GM12878 (cell line): ENCODE data around the gene FNDC8. TPM values are rescaled to one million over a fixed set of nuclear protein-coding genes. Genes with fewer than 3 reads are reported as not detected.

Experiments used
- ATAC-seq: fragments of 200-7000 bp; cut with Tn5 transposase; 3 replicates; pipeline ENCODE4 v1.9.1; 2020; ENCODE audit warnings: mild to moderate bottlenecking, moderate library complexity
- BruUV-seq: library from RNA; stranded (reverse); fragments of 400-500 nt; replicated peaks from 2 replicates; lab custom pipeline; 2021; lab: Mats Ljungman, UMichigan
- CTCF ChIA-PET: fragments of 300-600 bp; sonication (Branson Sonifier 250); formaldehyde crosslinking; extraction: SDS; loops from one replicate; lab custom pipeline; 2021; ENCODE audit warnings: inconsistent platforms; lab: Yijun Ruan, JAX
- POLR2A ChIA-PET: fragments of 350-600 bp; formaldehyde crosslinking; extraction: SDS; loops from one replicate; lab custom pipeline; 2021; ENCODE audit warnings: inconsistent platforms; lab: Charles Lee
- RAD21 ChIA-PET: fragments of 300-600 bp; sonication (Branson Sonifier 250); formaldehyde crosslinking; loops from one replicate; lab custom pipeline; 2023; ENCODE audit warnings: antibody characterized with exemption; ENCODE audit not compliant: unreplicated experiment; lab: Charles Lee
- SMC1A ChIA-PET: fragments of 300-600 bp; sonication (Branson Sonifier 250); formaldehyde crosslinking; loops from one replicate; lab custom pipeline; 2023; ENCODE audit not compliant: unreplicated experiment, uncharacterized antibody; lab: Charles Lee
- DNase-seq: peaks from one replicate; pipeline ENCODE4 v3.0.0-alpha.2; 2011; ENCODE audit warnings: low read depth, low spot score
- FAIRE-seq: peaks from 3 replicates; lab custom pipeline; 2011; peaks lifted over from hg19 to GRCh38; lab: Jason Lieb, UNC
- H2AFZ ChIP-seq: 2 replicates; pipeline ENCODE4 v1.6.0; 2011; ENCODE audit warnings: low read depth, low read length, control low read depth; ENCODE audit not compliant: control insufficient read depth
- H3K27ac ChIP-seq: 2 replicates; pipeline ENCODE4 v1.5.1; 2011; ENCODE audit warnings: control low read depth; ENCODE audit not compliant: control insufficient read depth, insufficient read depth
- H3K27me3 ChIP-seq, 2 experiments: replicated peaks in 1 of 2; 2 replicates each; pipeline versions ENCODE4 v1.6.0 to v1.6.1; 2011; ENCODE audit warnings: low read length in 1 of 2; ENCODE audit not compliant: control insufficient read depth in 2 of 2, insufficient read depth in 2 of 2
- H3K36me3 ChIP-seq, 2 experiments: 2 replicates each; pipeline ENCODE4 v1.5.1; 2011; ENCODE audit warnings: low read length in 1 of 2; ENCODE audit not compliant: control insufficient read depth in 2 of 2, insufficient read depth in 2 of 2
- H3K4me1 ChIP-seq: 2 replicates; pipeline ENCODE4 v1.6.1; 2011; ENCODE audit warnings: mild to moderate bottlenecking, low read length, moderate library complexity, mixed read lengths; ENCODE audit not compliant: control insufficient read depth, insufficient read depth
- H3K4me2 ChIP-seq: 2 replicates; pipeline ENCODE4 v1.6.0; 2011; ENCODE audit warnings: control low read depth; ENCODE audit not compliant: control insufficient read depth, insufficient read depth
- H3K4me3 ChIP-seq: fragments of 200-600 bp; sonication (generic); 2 replicates; pipeline ENCODE4 v1.5.1; 2016
- H3K79me2 ChIP-seq: 2 replicates; pipeline ENCODE4 v1.6.0; 2011; ENCODE audit warnings: low read length; ENCODE audit not compliant: control insufficient read depth, insufficient read depth
- H3K9ac ChIP-seq: 2 replicates; pipeline ENCODE4 v1.8.0; 2011; ENCODE audit warnings: low read length, control low read depth, mixed read lengths; ENCODE audit not compliant: control insufficient read depth, insufficient read depth
- H3K9me3 ChIP-seq: replicated peaks from 3 replicates; pipeline ENCODE4 v1.5.1; 2011; ENCODE audit warnings: mild to moderate bottlenecking, low read length; ENCODE audit not compliant: control insufficient read depth, insufficient read depth
- H4K20me1 ChIP-seq: 2 replicates; pipeline ENCODE4 v1.6.0; 2011; ENCODE audit not compliant: control insufficient read depth, insufficient read depth
- BACH1 ChIP-seq: fragments of 450-650 bp; IDR thresholded peaks from 2 replicates; pipeline ENCODE4 v1.6.1; 2017; ENCODE audit warnings: mild to moderate bottlenecking, borderline replicate concordance
- CBX3 ChIP-seq: fragments of 200-600 bp; sonication (generic); IDR thresholded peaks from 2 replicates; pipeline ENCODE4 v1.6.1; 2016; ENCODE audit warnings: low read depth, borderline replicate concordance
- HDAC2 ChIP-seq: fragments of 200-600 bp; sonication (generic); IDR thresholded peaks from 2 replicates; pipeline ENCODE4 v1.6.1; 2017
- JUND ChIP-seq: IDR thresholded peaks from 2 replicates; pipeline ENCODE4 v1.6.1; 2012; ENCODE audit warnings: low read depth, mild to moderate bottlenecking, low read length, improper control_type of control experiment, moderate library complexity
- NR2C1 ChIP-seq: fragments of 450-650 bp; IDR thresholded peaks from 2 replicates; pipeline ENCODE4 v1.6.1; 2017; ENCODE audit warnings: antibody characterized with exemption, mild to moderate bottlenecking, moderate library complexity
- SMAD1 ChIP-seq: fragments of 450-650 bp; IDR thresholded peaks from 2 replicates; pipeline ENCODE4 v1.6.1; 2018; ENCODE audit warnings: mild to moderate bottlenecking, low read depth; ENCODE audit not compliant: partially characterized antibody
- SUZ12 ChIP-seq: fragments of 200-600 bp; sonication (generic); IDR thresholded peaks from one replicate; pipeline ENCODE4 v1.6.1; 2018; ENCODE audit warnings: antibody characterized with exemption, mild to moderate bottlenecking; ENCODE audit not compliant: unreplicated experiment
- TAF1 ChIP-seq: IDR thresholded peaks from 2 replicates; pipeline ENCODE4 v1.6.1; 2011; ENCODE audit warnings: mild to moderate bottlenecking, low read depth, low read length, borderline replicate concordance
- ZBTB4 ChIP-seq: fragments of 450-650 bp; formaldehyde crosslinking; IDR thresholded peaks from 2 replicates; pipeline ENCODE4 v1.4.0; 2022; ENCODE audit warnings: mild to moderate bottlenecking, moderate library complexity
- WGBS: methylation state at CpG from one replicate; pipeline ENCODE4 v1.1.6; 2016; ENCODE audit warnings: low lambda C conversion rate; ENCODE audit not compliant: insufficient replicate concordance, insufficient coverage; ENCODE audit errors: missing lambda C conversion rate; 5-methylcytosine and 5-hydroxymethylcytosine counted together
- in situ Hi-C: fragments of 300-500 bp; cut with MboI; formaldehyde crosslinking; loops from 9 replicates; pipeline ENCODE4 v1.14.3; 2018; ENCODE audit warnings: mixed read lengths
- intact Hi-C: fragments of 100-400 bp; cut with micrococcal nuclease; formaldehyde crosslinking; loops from one replicate; pipeline ENCODE4 v1.14.2; 2022; ENCODE audit not compliant: unreplicated experiment
- polyA plus RNA-seq, 11 experiments: library from polyadenylated mRNA; depleted of rRNA in 4 of 11; unstranded in 6 of 11; stranded (reverse) in 5 of 11; fragments of >200 nt; fragmentation: Nextera tagmentation in 4 of 11; fragmentation: Illumina TruSeq in 1 of 11; extraction: Ambion mirVana in 4 of 11; extraction: Trizol in 1 of 11; gene quantifications; 1 replicate in 1 of 11; 2 replicates in 10 of 11; pipeline versions ENCODE4 v1.2.1 to v1.2.3, GENCODE V29; 2011 to 2016; ENCODE audit warnings: inconsistent platforms in 2 of 11, missing spikeins in 2 of 11, low read depth in 1 of 11
- total RNA-seq, 4 experiments: library from RNA; depleted of rRNA in 3 of 4; stranded (reverse); fragments of >200 nt in 3 of 4; fragmentation: Illumina TruSeq in 1 of 4; extraction: Trizol in 1 of 4; gene quantifications; 2 replicates each; pipeline versions ENCODE4 v1.2.1 to v1.2.3, GENCODE V29; 2013 to 2021

Gene FNDC8
- total and polyA plus RNA-seq, 10 of the 15 experiments (the other 5 are each of a cell fraction or from before 2014, with no cell fraction given): 0.06 to 0.15 (median 0.11) TPM; not detected in 7

GRCh38 chr17:35160354-35161201 is 39.2 kb downstream of the FNDC8 start:
- H3K27ac ChIP-seq: no peak overlapping the region
- no peak for DNase-seq
- intact Hi-C loops (no loop called here), in situ Hi-C loops (loop anchor here (10.0 kb wide), 1 partner anchor 584 kb away; no protein-coding TSS in a partner anchor)
- no peaks in the 10 kb centered on the region for H4K20me1 ChIP-seq
- ChIA-PET POLR2A (no interaction called here), CTCF (interaction anchor here (0.8 to 1.2 kb wide), 2 partner anchors 17 to 373 kb away, joined by 3 read pairs; no protein-coding TSS in a partner anchor), SMC1A (no interaction called here), RAD21 (no interaction called here)
- no peaks in the 10 kb centered on the region for H3K9me3 ChIP-seq
- no peak overlapping the region for H3K4me2 ChIP-seq
- H3K4me3 ChIP-seq: no peak overlapping the region
- WGBS: 23% methylated on average over 13 of the region's 13 CpGs
- peaks cover 1 to 3% of the 10 kb centered on the region in 2 experiments; a peak in 2 of 4 replicates for H3K27me3 ChIP-seq
- H3K9ac ChIP-seq: no peak overlapping the region
- H3K4me1 ChIP-seq: no peaks in the 10 kb centered on the region
- FAIRE-seq: no peak
- TF ChIP-seq NR2C1 (no peak), HDAC2 (no peak), TAF1 (no peak), CBX3 (no peak), SUZ12 (no peak), SMAD1 (no peak), ZBTB4 (CRISPR knock-in tag) (no peak), JUND (no peak), BACH1 (no peak)
- H3K36me3 ChIP-seq: no peaks in the 10 kb centered on the region
- ATAC-seq: no peak
- no peaks in the 10 kb centered on the region for H3K79me2 ChIP-seq
- no TSS peak for BruUV-seq
- no peak overlapping the region for H2AFZ ChIP-seq
